NCI-H2029 treated with DMSO at 0.1 percent for 48 hours (cell line): ENCODE data around the gene FXYD5.
A peak's percentile ranks its signal among the peaks of the same experiment; 100 is the strongest.

ENCODE experiments used
- DNase-seq: peaks from one replicate; lab custom pipeline; 2025; lab: John Stamatoyannopoulos, UW

FXYD5 gene

GRCh38 chr19:35156673-35157014, 2.1 kb downstream of the FXYD5 start:
- no peak for DNase-seq

- DNase-seq: no peak
Observed at GRCh38 chr19:35157431-35157830, 2.9 kb downstream of the FXYD5 start.

- no peak for DNase-seq
Observed at GRCh38 chr19:35159606-35160005, 5.1 kb downstream of the FXYD5 start.

GRCh38 chr19:35160629-35161433, 6.3 kb downstream of the FXYD5 start:
- no peak for DNase-seq

DNA sequence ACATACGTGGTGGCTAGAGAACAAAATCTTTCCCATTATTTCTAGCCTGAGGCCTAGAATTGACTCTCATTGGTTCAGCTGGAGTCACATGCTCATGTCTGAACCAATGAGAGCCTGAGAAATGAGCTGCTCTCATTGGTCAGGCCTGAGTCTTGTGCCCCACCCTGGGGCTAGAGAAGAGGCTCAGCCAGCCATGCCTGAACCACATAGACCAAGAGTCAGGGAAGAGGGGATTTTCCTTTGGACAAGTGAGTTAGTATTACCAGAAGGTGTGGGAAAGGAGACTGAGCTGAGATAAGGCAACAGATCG, 6.9 kb downstream of the FXYD5 start:
- DNase-seq: no peak

GRCh38 chr19:35162471-35163326, 8.2 kb downstream of the FXYD5 start:
- DNase-seq: no peak

- no peak for DNase-seq
Observed at GRCh38 chr19:35164418-35164817, 9.9 kb downstream of the FXYD5 start.

GRCh38 chr19:35165200-35166058, 10.9 kb downstream of the FXYD5 start:
- no peak for DNase-seq

DNA sequence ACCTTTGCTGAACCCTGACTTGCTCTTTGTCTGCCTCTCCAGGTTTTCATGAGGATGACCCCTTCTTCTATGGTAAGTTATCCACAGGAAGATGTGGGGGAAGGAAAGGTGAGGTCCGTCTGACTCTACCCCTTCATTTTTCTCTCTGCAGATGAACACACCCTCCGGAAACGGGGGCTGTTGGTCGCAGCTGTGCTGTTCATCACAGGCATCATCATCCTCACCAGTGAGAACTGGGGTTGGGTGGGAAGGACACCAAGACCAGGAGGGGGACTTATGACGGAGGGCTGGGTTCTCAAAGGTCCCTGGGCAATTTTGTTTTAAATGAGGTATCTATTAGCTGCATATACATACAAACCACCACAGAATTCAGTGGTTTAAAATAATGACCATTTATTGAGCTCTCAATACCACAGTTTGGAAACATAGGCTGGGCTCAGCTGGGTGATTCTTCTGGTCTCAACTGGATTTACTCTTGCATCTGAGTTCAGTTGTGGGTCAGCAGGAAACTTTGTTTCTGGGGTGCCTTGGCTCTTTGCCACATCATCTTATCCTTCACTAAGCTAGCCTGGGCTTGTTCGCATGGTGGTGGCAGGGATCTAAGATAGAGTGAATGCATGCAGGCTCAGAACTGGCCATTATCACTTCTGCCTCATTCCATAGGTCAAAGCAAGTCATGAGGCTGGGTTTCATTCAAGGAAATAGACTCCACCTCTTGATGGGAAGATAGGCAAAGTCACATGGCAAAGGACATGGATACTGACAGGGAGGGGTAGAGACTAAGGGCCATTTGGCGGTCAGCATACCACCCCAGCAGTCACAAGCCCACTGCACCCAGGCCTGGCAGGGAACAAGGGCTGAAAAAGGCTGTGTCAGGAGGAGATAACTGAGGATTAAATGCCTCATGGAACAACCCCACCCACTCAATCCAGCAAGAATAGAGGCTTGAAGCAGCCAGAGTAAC, 11.8 kb downstream of the FXYD5 start:
- no peak for DNase-seq

DNA sequence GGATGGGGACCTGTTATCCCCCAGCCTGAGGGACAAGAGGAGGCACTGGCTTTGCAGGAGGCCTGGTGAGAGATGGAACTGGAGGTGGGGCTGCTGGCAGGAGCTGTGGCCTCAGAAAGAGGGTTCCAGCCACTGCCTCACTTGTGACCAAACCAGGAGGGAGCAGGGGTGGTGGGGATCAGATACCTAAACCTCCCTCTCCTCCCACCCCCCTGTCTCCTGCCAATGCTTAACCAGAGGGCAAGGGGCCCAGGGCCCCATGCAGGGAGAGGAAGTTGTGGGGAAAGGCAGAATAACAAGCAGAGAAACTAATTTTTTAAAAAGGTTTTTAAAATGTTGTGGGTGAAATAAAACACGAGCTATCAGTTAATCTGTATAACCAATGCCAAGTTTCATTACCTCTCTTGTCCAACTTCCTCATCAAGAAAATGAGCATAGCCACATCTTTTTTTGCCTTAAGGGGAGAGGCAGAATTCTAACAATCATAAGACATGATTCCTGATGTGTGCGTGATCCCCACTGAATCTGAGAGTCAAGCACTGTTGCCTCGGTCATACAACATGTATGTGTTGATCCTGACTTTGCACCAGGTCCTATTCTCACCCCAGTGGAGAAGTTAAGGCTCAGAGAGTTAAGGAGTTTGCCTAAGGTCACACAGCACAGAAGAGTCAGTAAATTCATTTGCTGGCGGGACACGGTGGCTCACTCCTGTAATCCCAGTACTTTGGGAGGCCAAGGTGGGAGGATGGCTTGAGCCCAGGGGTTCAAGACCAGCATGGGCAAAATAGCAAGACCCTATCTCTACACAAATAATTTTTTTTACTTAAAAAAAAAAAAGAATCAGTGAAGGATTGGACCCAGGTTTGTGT, 12.9 kb downstream of the FXYD5 start:
- DNase-seq: no peak

GRCh38 chr19:35168196-35168595, 13.7 kb downstream of the FXYD5 start:
- peak; percentile 60 for DNase-seq

GRCh38 chr19:35169221-35169995, 14.9 kb downstream of the FXYD5 start:
- DNase-seq: no peak

- no peak for DNase-seq
Observed at GRCh38 chr19:35170359-35171061, 16.0 kb downstream of the FXYD5 start.

DNA sequence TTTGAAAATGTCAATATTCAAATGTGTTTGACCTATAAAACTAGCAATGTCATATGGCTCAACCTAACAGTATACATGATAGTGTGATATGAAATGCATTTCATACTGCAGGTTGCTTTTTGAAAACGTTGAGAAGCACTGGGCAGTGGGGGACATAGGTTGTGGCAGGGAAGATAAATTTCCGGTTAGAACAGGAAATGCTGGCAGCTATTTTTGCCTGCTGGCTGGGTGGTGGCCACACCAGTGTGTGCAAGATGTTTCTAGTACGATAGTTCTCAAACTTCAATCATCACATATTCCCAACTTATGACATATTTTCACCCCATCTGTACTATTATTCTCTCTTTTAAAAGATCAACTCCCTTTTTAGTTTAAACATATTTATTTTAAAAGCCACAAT, 17.2 kb downstream of the FXYD5 start:
- DNase-seq: no peak

DNA sequence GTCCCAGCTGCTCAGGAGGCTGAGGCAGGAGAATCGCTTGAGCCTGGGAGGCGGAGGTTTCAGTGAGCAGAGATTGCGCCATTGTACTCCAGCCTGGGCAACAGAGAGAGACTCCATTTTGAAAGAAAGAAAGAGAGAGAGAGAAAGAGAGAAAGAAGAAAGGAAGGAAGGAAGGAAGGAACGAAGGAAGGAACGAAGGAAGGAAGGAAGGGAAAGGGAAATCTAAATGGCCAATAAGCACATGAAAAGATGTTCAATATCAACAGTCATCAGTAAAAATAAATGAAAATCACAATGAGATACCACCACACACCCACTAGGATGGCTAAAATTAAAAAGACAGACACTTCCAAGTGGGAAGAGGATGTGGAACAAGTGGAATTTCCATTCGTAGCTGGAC, 19.7 kb downstream of the FXYD5 start:
- DNase-seq: no peak

DNA sequence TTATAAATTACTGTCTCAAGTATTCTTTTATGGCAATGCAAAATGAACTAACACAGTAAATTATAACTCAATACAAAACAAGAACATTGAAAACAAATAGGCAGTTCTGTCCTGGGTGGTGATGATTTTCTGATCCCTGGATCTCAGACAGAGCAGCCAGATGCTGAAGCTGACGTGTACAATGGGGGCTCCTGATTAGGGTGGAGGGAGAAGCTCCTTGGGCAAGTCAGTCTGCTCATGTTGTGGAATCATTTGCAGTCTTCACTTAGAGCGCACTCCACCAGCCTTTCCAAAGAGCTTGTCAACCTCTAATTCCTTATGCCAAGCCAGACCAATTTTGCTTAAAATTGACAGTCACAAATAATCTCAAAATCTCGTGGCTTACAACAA, 21.6 kb downstream of the FXYD5 start:
- no peak for DNase-seq

- no peak for DNase-seq
Observed at GRCh38 chr19:35177377-35178274, 23.1 kb downstream of the FXYD5 start.

DNA sequence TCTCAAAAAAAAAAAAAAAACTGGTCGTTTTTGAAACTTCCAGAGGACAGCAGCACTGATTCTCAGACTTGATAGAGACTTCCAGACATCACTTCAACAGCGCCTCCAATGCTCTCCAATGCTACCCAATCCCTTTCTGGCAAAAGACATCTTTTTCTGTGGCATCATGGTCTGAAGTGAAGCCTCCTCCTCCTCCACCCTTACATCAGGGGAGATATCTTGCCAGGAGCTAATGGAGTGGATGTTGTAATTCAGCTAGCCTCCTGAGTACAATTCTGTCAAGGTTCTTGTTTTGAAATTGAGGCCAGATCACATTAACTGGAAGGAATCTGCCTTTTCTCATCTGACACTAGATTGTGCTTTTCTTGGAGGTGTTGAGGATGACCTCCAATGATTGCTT, 24.2 kb downstream of the FXYD5 start:
- DNase-seq: no peak
